Uterus (tissue), 2 donors: Measurements from ENCODE around the gene PAFAH1B2.

Experiments
- CTCF ChIP-seq, 4 experiments: fragments of 200-600 bp in 2 of 4; fragments of 450-650 bp in 2 of 4; sonication (generic) in 2 of 4; IDR thresholded peaks; one replicate each; pipeline ENCODE4 v1.5.1; 2016 to 2019; ENCODE audit warnings: antibody characterized with exemption in 4 of 4, mild to moderate bottlenecking in 2 of 4, moderate library complexity in 1 of 4
- POLR2A ChIP-seq, 2 donors: fragments of 450-650 bp; IDR thresholded peaks; one replicate each; pipeline ENCODE4 v1.6.1; 2016; ENCODE audit warnings: antibody characterized with exemption in 2 of 2, mild to moderate bottlenecking in 1 of 2, moderate library complexity in 1 of 2

DNA sequence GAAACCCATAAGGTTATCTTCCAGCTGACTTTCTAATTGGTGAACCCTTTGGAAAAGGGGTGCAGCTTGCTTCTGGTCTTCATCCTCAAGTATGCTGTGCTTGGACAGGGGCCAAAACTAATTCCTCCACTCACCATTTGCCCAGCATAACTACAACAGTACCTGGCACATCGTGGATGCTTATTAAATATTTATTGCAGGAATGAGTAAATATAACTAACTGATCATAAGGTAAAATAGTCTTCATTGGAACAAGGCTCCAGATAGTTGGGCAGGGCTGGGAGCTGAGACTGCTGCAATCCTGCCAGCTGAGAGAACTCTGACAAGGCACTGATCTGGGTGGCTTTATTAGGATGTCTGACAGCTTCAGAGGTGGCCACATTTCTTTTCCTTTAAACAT, 32.1 kb downstream of the PAFAH1B2 start:
- TF ChIP-seq CTCF (IDR thresholded peaks at IDR 0.05) (no peak), POLR2A (IDR thresholded peaks at IDR 0.05) (no peak)
